Panc1 (cell line): ENCODE data around the gene UNKL. TPM values are rescaled to one million over a fixed set of nuclear protein-coding genes. Genes with fewer than 3 reads are reported as not detected.

Source experiments
- ATAC-seq: fragments of 200-7000 bp; cut with Tn5 transposase; 2 replicates; pipeline ENCODE4 v1.9.1; 2020; ENCODE audit warnings: mild to moderate bottlenecking, moderate library complexity
- BruUV-seq: library from RNA; stranded (reverse); fragments of 400-500 nt; replicated peaks from 2 replicates; lab custom pipeline; 2021; lab: Mats Ljungman, UMichigan
- CTCF ChIA-PET: fragments of 300-600 bp; sonication (Branson Sonifier 250); formaldehyde crosslinking; loops from one replicate; lab custom pipeline; 2022; ENCODE audit warnings: antibody characterized with exemption; lab: Charles Lee
- POLR2A ChIA-PET: fragments of 300-600 bp; sonication (Branson Sonifier 250); formaldehyde crosslinking; loops from one replicate; lab custom pipeline; 2022; ENCODE audit warnings: antibody characterized with exemption; lab: Charles Lee
- DNase-seq: peaks from one replicate; pipeline ENCODE4 v3.0.0-alpha.2; 2010; ENCODE audit warnings: low read depth, low spot score
- H3K27ac ChIP-seq: 2 replicates; pipeline ENCODE4 v1.5.1; 2011; ENCODE audit warnings: mild to moderate bottlenecking, low read length, inconsistent platforms
- H3K27me3 ChIP-seq: fragments of 200-500 bp; sonication (Bioruptor generic); 2 replicates; pipeline ENCODE4 v1.6.0; 2014; ENCODE audit warnings: low read length, inconsistent platforms; ENCODE audit not compliant: control insufficient read depth, insufficient read depth
- H3K36me3 ChIP-seq: fragments of 200-500 bp; sonication (Bioruptor generic); 2 replicates; pipeline ENCODE4 v1.5.1; 2014; ENCODE audit warnings: inconsistent platforms, mild to moderate bottlenecking, low read length, moderate library complexity; ENCODE audit not compliant: control insufficient read depth, insufficient read depth
- H3K4me1 ChIP-seq: 2 replicates; pipeline ENCODE4 v1.5.1; 2011; ENCODE audit warnings: inconsistent platforms, mild to moderate bottlenecking, low read length, moderate library complexity; ENCODE audit not compliant: control insufficient read depth, insufficient read depth
- H3K4me3 ChIP-seq, 2 experiments: 2 replicates each; pipeline ENCODE4 v1.5.1; 2011 to 2012; ENCODE audit warnings: low read depth in 2 of 2, low read length in 2 of 2, mild to moderate bottlenecking in 2 of 2, inconsistent platforms in 1 of 2, moderate library complexity in 1 of 2
- H3K9me3 ChIP-seq: fragments of 200-500 bp; sonication (Bioruptor generic); 2 replicates; pipeline ENCODE4 v1.5.1; 2014; ENCODE audit warnings: low read depth, mild to moderate bottlenecking, inconsistent platforms, low read length, moderate library complexity; ENCODE audit not compliant: control insufficient read depth, insufficient read depth
- POLR2AphosphoS5 ChIP-seq: IDR thresholded peaks from 2 replicates; pipeline ENCODE4 v1.6.1; 2012; ENCODE audit warnings: mild to moderate bottlenecking, low read depth, low read length, moderate library complexity
- SIN3A ChIP-seq: IDR thresholded peaks from 2 replicates; pipeline ENCODE4 v1.6.1; 2012; ENCODE audit warnings: low read depth, mild to moderate bottlenecking, low read length, moderate library complexity, borderline replicate concordance; ENCODE audit not compliant: insufficient read depth
- TCF7L2 ChIP-seq: IDR thresholded peaks from 2 replicates; pipeline ENCODE4 v1.6.1; 2011; ENCODE audit warnings: mild to moderate bottlenecking, low read depth, low read length, inconsistent platforms
- in situ Hi-C: cut with HindIII; loops from 2 replicates; pipeline ENCODE4 v1.10.0; 2016; ENCODE audit warnings: low sequenced_read_pairs, low pct_unique_long_range_greater_than_20kb
- intact Hi-C: fragments of 100-400 bp; cut with micrococcal nuclease; formaldehyde crosslinking; loops from one replicate; pipeline ENCODE4 v1.10.0; 2022; ENCODE audit not compliant: unreplicated experiment
- total RNA-seq: library from RNA; stranded (reverse); gene quantifications from one replicate; pipeline ENCODE4 v1.2.1, GENCODE V29; 2021; ENCODE audit not compliant: unreplicated experiment
- TF ChIP-seq, protein P1 (sequence below): fragments of 450-650 bp; IDR thresholded peaks from 2 replicates; pipeline ENCODE4 v1.5.1; 2017; ENCODE audit warnings: mild to moderate bottlenecking
- TF ChIP-seq, protein P2 (sequence below), 2 experiments: IDR thresholded peaks; 2 replicates each; pipeline ENCODE4 v1.6.1; 2011 to 2012; ENCODE audit warnings: low read depth in 2 of 2, control low read depth in 1 of 2, low read length in 1 of 2, mild to moderate bottlenecking in 1 of 2, moderate library complexity in 1 of 2; ENCODE audit not compliant: insufficient read depth in 1 of 2

The UNKL gene
- total RNA-seq, 1 experiment from 2014 or later, result 26.6 TPM

DNA sequence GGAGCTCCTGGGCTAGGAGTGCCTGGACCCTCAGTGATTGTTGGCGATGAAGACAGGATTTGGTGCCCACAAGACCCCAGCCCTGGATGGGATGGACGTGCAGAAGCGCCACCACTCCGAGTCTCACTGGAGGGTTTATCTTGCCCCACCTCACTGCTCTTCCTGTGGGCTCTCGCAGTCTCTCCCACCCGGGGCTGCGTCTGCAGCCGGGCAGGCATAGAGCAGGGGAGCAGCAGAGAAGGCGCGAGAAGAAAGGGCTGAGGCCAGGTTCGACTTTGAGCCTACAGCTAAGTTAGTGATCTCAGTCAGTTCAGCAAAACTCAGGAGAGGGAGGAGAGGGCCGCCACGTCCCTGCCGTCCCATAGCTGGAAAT, 98.5 kb downstream of the UNKL start:
- DNase-seq (no peak), ATAC-seq (no peak)
- Histone ChIP-seq H3K9me3 (no peaks in the 10 kb centered on the region), H3K36me3 (peaks cover 26% of the 10 kb centered on the region), H3K4me3 (no peak overlapping the region), H3K4me1 (peaks cover 10% of the 10 kb centered on the region), H3K27ac (no peak overlapping the region), H3K27me3 (no peaks in the 10 kb centered on the region)
- intact Hi-C loops (no loop called here), in situ Hi-C loops (no loop called here)
- no TSS peak for BruUV-seq
- CTCF ChIA-PET, result no interaction called here
- POLR2A ChIA-PET, result interaction anchor here (0.5 kb wide), 1 partner anchor 142 kb away, joined by 4 read pairs; no protein-coding TSS in a partner anchor
- TF ChIP-seq SIN3A (no peak), TCF7L2 (no peak), POLR2AphosphoS5 (no peak)
- TF ChIP-seq, protein P1, sequence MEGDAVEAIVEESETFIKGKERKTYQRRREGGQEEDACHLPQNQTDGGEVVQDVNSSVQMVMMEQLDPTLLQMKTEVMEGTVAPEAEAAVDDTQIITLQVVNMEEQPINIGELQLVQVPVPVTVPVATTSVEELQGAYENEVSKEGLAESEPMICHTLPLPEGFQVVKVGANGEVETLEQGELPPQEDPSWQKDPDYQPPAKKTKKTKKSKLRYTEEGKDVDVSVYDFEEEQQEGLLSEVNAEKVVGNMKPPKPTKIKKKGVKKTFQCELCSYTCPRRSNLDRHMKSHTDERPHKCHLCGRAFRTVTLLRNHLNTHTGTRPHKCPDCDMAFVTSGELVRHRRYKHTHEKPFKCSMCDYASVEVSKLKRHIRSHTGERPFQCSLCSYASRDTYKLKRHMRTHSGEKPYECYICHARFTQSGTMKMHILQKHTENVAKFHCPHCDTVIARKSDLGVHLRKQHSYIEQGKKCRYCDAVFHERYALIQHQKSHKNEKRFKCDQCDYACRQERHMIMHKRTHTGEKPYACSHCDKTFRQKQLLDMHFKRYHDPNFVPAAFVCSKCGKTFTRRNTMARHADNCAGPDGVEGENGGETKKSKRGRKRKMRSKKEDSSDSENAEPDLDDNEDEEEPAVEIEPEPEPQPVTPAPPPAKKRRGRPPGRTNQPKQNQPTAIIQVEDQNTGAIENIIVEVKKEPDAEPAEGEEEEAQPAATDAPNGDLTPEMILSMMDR, result no peak
- TF ChIP-seq, protein P2, sequence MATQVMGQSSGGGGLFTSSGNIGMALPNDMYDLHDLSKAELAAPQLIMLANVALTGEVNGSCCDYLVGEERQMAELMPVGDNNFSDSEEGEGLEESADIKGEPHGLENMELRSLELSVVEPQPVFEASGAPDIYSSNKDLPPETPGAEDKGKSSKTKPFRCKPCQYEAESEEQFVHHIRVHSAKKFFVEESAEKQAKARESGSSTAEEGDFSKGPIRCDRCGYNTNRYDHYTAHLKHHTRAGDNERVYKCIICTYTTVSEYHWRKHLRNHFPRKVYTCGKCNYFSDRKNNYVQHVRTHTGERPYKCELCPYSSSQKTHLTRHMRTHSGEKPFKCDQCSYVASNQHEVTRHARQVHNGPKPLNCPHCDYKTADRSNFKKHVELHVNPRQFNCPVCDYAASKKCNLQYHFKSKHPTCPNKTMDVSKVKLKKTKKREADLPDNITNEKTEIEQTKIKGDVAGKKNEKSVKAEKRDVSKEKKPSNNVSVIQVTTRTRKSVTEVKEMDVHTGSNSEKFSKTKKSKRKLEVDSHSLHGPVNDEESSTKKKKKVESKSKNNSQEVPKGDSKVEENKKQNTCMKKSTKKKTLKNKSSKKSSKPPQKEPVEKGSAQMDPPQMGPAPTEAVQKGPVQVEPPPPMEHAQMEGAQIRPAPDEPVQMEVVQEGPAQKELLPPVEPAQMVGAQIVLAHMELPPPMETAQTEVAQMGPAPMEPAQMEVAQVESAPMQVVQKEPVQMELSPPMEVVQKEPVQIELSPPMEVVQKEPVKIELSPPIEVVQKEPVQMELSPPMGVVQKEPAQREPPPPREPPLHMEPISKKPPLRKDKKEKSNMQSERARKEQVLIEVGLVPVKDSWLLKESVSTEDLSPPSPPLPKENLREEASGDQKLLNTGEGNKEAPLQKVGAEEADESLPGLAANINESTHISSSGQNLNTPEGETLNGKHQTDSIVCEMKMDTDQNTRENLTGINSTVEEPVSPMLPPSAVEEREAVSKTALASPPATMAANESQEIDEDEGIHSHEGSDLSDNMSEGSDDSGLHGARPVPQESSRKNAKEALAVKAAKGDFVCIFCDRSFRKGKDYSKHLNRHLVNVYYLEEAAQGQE (IDR thresholded peaks at IDR 0.05; ENCODE audit: insufficient read depth in 1 of 2, low read depth in 2 of 2, low read length in 1 of 2), result no peak

DNA sequence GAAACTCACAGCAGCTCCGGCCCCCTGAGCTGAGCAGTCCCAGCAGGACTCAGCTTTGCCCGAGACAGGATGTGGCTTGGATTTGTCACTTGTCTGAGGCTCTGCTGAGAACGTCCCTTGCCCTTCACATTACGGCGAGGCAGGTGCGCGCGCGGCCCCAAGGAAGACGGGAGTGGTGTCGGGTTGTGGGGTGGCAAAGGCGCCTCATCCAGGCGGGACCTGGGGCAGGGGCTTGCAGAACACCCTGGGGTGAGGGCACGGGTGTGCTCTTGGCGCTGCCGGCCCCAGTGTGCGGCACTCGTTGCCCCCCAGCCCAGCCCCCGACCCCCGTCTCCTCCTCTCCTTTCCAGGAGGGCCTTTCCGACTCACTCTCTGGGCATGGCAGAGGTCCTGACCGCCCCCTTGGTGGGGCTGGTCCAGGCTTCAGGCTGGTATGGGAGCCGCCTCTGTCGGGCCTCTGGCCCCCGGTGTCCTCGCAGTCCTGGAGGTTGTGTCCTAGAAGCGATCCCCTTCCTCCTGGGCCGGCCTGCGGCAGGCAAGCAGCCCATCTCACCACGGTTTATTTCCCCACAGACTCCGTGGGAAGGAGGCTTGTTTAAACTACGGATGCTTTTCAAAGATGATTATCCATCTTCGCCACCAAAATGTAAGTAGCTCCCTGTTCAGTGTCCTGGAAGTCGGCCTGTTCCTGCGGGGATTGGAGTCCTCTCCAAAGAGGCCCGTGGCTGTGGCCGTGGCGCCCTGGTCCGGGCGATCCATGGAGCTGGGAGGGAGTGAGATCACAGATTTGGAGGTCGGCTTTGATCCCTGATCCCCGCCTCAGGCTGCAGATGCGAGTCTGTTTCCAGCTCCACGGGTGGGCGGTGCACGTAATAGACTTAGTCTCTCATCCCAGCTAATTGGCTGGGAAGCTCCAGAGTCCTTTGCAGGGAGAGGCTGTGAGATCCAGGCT, 99.1 kb downstream of the UNKL start:
- peaks cover 26% of the 10 kb centered on the region for H3K36me3 ChIP-seq
- intact Hi-C loops (no loop called here), in situ Hi-C loops (no loop called here)
- no peaks in the 10 kb centered on the region for H3K27me3 ChIP-seq
- TF ChIP-seq SIN3A, result no peak
- no peak for TF ChIP-seq POLR2AphosphoS5
- TF ChIP-seq, protein P1, result no peak
- no peak for TF ChIP-seq TCF7L2
- TF ChIP-seq, protein P2 (IDR thresholded peaks at IDR 0.05; ENCODE audit: insufficient read depth in 1 of 2, low read depth in 2 of 2, low read length in 1 of 2), result no peak
- H3K4me1 ChIP-seq, result peaks cover 10% of the 10 kb centered on the region
- ATAC-seq, result no peak
- no peak overlapping the region for H3K27ac ChIP-seq
- ChIA-PET POLR2A (interaction anchor here (0.5 kb wide), 1 partner anchor 141 kb away, joined by 4 read pairs; no protein-coding TSS in a partner anchor), CTCF (no interaction called here)
- H3K4me3 ChIP-seq, result no peak overlapping the region
- no peak for DNase-seq
- BruUV-seq, result no TSS peak
- no peaks in the 10 kb centered on the region for H3K9me3 ChIP-seq
